ENCODE results near the gene PTTG1IP. TPM values are rescaled to one million over a fixed set of nuclear protein-coding genes. Genes with fewer than 3 reads are reported as not detected.

Gene PTTG1IP
- total and polyA plus RNA-seq, 2 of the 13 experiments (the other 11 are each of a cell fraction or from before 2014, with no cell fraction given), result 161 to 700 TPM

DNA sequence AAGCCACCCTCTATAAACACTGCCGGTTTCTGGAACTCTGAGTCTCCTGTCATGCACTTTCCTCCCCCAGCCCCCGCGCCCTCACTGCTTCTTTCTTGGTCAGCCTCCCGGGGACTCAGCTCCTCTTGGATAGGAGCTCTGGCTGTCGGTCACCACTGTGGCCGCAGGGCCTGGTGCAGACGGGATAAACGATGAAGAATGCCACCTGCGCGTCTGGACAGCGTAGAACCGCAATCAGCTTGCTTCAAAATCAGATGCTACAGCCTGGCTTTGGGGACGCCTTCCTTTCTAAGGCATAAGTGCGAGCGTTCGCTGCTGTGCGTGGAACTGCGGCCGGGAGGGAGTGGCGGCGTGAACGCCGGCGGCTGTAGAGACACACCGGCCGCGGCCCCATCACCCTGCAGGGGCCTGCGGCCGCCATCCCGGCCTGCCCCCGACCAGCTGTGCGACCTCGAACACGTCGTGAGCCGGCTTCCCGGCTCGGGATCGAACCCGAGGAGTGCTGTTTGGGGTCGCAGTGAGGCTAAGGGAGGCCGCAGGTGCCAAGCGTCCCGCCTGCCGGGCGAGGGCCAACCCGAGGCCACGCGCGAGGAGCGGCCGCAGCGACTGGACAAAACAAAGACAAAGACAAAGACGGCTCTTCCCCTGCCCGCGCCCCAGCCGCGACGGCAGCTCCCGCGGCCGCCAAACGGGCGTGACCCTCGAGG lies 688 bp downstream of the PTTG1IP start (continued):
- TF ChIP-seq RBFOX2 (IDR thresholded peaks at IDR 0.05; ENCODE audit: low read depth, low read length), result peak; percentile 82
- TF ChIP-seq EED (CRISPR knock-in tag; IDR thresholded peaks at IDR 0.05), result no peak
- TF ChIP-seq ELF4 (CRISPR knock-in tag; IDR thresholded peaks at IDR 0.05; ENCODE audit: borderline replicate concordance), result 0 out of 2 replicates have a peak, but pooled peaks have one; percentile 2
- no peak for TF ChIP-seq U2AF1 (optimal IDR thresholded peaks at IDR 0.05; ENCODE audit: low read depth, low read length)
- TF ChIP-seq BORCS8-MEF2B (CRISPR knock-in tag; IDR thresholded peaks at IDR 0.05), result 0 out of 2 replicates have a peak, but pooled peaks have one; percentile 35
- peak; percentile 56; the same call in 1 of the 2 replicates for TF ChIP-seq HIVEP1 (CRISPR knock-in tag; IDR thresholded peaks at IDR 0.05)
- TF ChIP-seq, protein P1, sequence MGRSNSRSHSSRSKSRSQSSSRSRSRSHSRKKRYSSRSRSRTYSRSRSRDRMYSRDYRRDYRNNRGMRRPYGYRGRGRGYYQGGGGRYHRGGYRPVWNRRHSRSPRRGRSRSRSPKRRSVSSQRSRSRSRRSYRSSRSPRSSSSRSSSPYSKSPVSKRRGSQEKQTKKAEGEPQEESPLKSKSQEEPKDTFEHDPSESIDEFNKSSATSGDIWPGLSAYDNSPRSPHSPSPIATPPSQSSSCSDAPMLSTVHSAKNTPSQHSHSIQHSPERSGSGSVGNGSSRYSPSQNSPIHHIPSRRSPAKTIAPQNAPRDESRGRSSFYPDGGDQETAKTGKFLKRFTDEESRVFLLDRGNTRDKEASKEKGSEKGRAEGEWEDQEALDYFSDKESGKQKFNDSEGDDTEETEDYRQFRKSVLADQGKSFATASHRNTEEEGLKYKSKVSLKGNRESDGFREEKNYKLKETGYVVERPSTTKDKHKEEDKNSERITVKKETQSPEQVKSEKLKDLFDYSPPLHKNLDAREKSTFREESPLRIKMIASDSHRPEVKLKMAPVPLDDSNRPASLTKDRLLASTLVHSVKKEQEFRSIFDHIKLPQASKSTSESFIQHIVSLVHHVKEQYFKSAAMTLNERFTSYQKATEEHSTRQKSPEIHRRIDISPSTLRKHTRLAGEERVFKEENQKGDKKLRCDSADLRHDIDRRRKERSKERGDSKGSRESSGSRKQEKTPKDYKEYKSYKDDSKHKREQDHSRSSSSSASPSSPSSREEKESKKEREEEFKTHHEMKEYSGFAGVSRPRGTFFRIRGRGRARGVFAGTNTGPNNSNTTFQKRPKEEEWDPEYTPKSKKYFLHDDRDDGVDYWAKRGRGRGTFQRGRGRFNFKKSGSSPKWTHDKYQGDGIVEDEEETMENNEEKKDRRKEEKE (IDR thresholded peaks at IDR 0.05), result no peak
- TF ChIP-seq, protein P2, sequence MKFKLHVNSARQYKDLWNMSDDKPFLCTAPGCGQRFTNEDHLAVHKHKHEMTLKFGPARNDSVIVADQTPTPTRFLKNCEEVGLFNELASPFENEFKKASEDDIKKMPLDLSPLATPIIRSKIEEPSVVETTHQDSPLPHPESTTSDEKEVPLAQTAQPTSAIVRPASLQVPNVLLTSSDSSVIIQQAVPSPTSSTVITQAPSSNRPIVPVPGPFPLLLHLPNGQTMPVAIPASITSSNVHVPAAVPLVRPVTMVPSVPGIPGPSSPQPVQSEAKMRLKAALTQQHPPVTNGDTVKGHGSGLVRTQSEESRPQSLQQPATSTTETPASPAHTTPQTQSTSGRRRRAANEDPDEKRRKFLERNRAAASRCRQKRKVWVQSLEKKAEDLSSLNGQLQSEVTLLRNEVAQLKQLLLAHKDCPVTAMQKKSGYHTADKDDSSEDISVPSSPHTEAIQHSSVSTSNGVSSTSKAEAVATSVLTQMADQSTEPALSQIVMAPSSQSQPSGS (CRISPR knock-in tag; IDR thresholded peaks at IDR 0.05), result no peak
- no peak for TF ChIP-seq SIX1 (CRISPR knock-in tag; IDR thresholded peaks at IDR 0.05; ENCODE audit: borderline replicate concordance)
- no peak for TF ChIP-seq U2AF2 (IDR thresholded peaks at IDR 0.05; ENCODE audit: low read depth, low read length)
- TF ChIP-seq, protein P3, sequence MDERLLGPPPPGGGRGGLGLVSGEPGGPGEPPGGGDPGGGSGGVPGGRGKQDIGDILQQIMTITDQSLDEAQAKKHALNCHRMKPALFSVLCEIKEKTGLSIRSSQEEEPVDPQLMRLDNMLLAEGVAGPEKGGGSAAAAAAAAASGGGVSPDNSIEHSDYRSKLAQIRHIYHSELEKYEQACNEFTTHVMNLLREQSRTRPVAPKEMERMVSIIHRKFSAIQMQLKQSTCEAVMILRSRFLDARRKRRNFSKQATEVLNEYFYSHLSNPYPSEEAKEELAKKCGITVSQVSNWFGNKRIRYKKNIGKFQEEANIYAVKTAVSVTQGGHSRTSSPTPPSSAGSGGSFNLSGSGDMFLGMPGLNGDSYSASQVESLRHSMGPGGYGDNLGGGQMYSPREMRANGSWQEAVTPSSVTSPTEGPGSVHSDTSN (CRISPR knock-in tag; IDR thresholded peaks at IDR 0.05), result no peak
- 0 out of 2 replicates have a peak, but pooled peaks have one; percentile 25 for TF ChIP-seq HNRNPL (IDR thresholded peaks at IDR 0.05; ENCODE audit: low read depth, low read length)
- no peak for TF ChIP-seq ZFP37 (CRISPR knock-in tag; IDR thresholded peaks at IDR 0.05; ENCODE audit: borderline replicate concordance)
- no peak for TF ChIP-seq SETDB1 (CRISPR knock-in tag; IDR thresholded peaks at IDR 0.05; ENCODE audit: borderline replicate concordance)
- 0 out of 2 replicates have a peak, but pooled peaks have one; percentile 12 for TF ChIP-seq ZNF616 (CRISPR knock-in tag; IDR thresholded peaks at IDR 0.05; ENCODE audit: low read depth)
- 0 out of 2 replicates have a peak, but pooled peaks have one; percentile 47 for TF ChIP-seq ZNF234 (CRISPR knock-in tag; conservative IDR thresholded peaks at IDR 0.05)
- TF ChIP-seq CEBPB (IDR thresholded peaks at IDR 0.05; ENCODE audit: borderline replicate concordance, low read depth, low read length), result no peak
- TF ChIP-seq HMG20A (CRISPR knock-in tag; IDR thresholded peaks at IDR 0.05; ENCODE audit: borderline replicate concordance), result no peak
- TF ChIP-seq ZBTB3 (CRISPR knock-in tag; IDR thresholded peaks at IDR 0.05; ENCODE audit: borderline replicate concordance, low read depth), result no peak; the same call in 1 of the 2 replicates
- no peak for TF ChIP-seq YEATS2 (CRISPR knock-in tag; IDR thresholded peaks at IDR 0.05; ENCODE audit: borderline replicate concordance)
- TF ChIP-seq, protein P4, sequence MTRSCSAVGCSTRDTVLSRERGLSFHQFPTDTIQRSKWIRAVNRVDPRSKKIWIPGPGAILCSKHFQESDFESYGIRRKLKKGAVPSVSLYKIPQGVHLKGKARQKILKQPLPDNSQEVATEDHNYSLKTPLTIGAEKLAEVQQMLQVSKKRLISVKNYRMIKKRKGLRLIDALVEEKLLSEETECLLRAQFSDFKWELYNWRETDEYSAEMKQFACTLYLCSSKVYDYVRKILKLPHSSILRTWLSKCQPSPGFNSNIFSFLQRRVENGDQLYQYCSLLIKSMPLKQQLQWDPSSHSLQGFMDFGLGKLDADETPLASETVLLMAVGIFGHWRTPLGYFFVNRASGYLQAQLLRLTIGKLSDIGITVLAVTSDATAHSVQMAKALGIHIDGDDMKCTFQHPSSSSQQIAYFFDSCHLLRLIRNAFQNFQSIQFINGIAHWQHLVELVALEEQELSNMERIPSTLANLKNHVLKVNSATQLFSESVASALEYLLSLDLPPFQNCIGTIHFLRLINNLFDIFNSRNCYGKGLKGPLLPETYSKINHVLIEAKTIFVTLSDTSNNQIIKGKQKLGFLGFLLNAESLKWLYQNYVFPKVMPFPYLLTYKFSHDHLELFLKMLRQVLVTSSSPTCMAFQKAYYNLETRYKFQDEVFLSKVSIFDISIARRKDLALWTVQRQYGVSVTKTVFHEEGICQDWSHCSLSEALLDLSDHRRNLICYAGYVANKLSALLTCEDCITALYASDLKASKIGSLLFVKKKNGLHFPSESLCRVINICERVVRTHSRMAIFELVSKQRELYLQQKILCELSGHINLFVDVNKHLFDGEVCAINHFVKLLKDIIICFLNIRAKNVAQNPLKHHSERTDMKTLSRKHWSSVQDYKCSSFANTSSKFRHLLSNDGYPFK (CRISPR knock-in tag; IDR thresholded peaks at IDR 0.05; ENCODE audit: borderline replicate concordance), result 0 out of 2 replicates have a peak, but pooled peaks have one; percentile 26
- TF ChIP-seq TAF1 (CRISPR knock-in tag; IDR thresholded peaks at IDR 0.05), result no peak; the same call in 1 of the 2 replicates

Measured in HepG2 (cell line).